Measurements from ENCODE around the gene DYNAP. TPM values are rescaled to one million over a fixed set of nuclear protein-coding genes. Genes with fewer than 3 reads are reported as not detected.

DYNAP gene
- total RNA-seq, 1 donor from 2014 or later: not detected

- H3K36me3 ChIP-seq (ENCODE audit: control insufficient read depth, insufficient read depth, low read length): no peaks in the 10 kb centered on the region
- H3K4me3 ChIP-seq (ENCODE audit: low read depth, low read length): no peak overlapping the region
- no peaks in the 10 kb centered on the region for H3K27me3 ChIP-seq (ENCODE audit: control insufficient read depth, insufficient read depth, low read length)
- peak; percentile 69 for TF ChIP-seq CTCF (IDR thresholded peaks at IDR 0.05; ENCODE audit: insufficient read depth, low read length, poor library complexity, severe bottlenecking)
- DNase-seq (ENCODE audit: low read depth): no peak
Observed at GRCh38 chr18:54558609-54559585, 32.1 kb upstream of the DYNAP start.

- DNase-seq (ENCODE audit: low read depth): no peak
- Histone ChIP-seq H3K4me3 (ENCODE audit: low read depth, low read length) (no peak overlapping the region), H3K27me3 (ENCODE audit: control insufficient read depth, insufficient read depth, low read length) (no peaks in the 10 kb centered on the region), H3K36me3 (ENCODE audit: control insufficient read depth, insufficient read depth, low read length) (no peaks in the 10 kb centered on the region)
- no peak for TF ChIP-seq CTCF (IDR thresholded peaks at IDR 0.05; ENCODE audit: insufficient read depth, low read length, poor library complexity, severe bottlenecking)
Observed at GRCh38 chr18:54561706-54562267, 29.3 kb upstream of the DYNAP start.

- Histone ChIP-seq H3K4me3 (ENCODE audit: low read depth, low read length) (no peak overlapping the region), H3K27me3 (ENCODE audit: control insufficient read depth, insufficient read depth, low read length) (no peaks in the 10 kb centered on the region), H3K36me3 (ENCODE audit: control insufficient read depth, insufficient read depth, low read length) (no peaks in the 10 kb centered on the region)
- TF ChIP-seq CTCF (IDR thresholded peaks at IDR 0.05; ENCODE audit: insufficient read depth, low read length, poor library complexity, severe bottlenecking): no peak
- no peak for DNase-seq (ENCODE audit: low read depth)
Observed at GRCh38 chr18:54580202-54580729, 10.8 kb upstream of the DYNAP start.

- Histone ChIP-seq H3K4me3 (ENCODE audit: low read depth, low read length) (no peak overlapping the region), H3K27me3 (ENCODE audit: control insufficient read depth, insufficient read depth, low read length) (no peaks in the 10 kb centered on the region), H3K36me3 (ENCODE audit: control insufficient read depth, insufficient read depth, low read length) (no peaks in the 10 kb centered on the region)
- DNase-seq (ENCODE audit: low read depth): no peak
- TF ChIP-seq CTCF (IDR thresholded peaks at IDR 0.05; ENCODE audit: insufficient read depth, low read length, poor library complexity, severe bottlenecking): no peak
Observed at GRCh38 chr18:54584065-54584464, 7.0 kb upstream of the DYNAP start.

- no peaks in the 10 kb centered on the region for H3K36me3 ChIP-seq (ENCODE audit: control insufficient read depth, insufficient read depth, low read length)
- DNase-seq (ENCODE audit: low read depth): no peak
- no peak overlapping the region for H3K4me3 ChIP-seq (ENCODE audit: low read depth, low read length)
- TF ChIP-seq CTCF (IDR thresholded peaks at IDR 0.05; ENCODE audit: insufficient read depth, low read length, poor library complexity, severe bottlenecking): no peak
- no peaks in the 10 kb centered on the region for H3K27me3 ChIP-seq (ENCODE audit: control insufficient read depth, insufficient read depth, low read length)
Observed at GRCh38 chr18:54585743-54586142, 5.3 kb upstream of the DYNAP start.

Measured in kidney epithelial cell (primary cell).